ENCODE data around the gene BCKDK.

Gene BCKDK

DNA sequence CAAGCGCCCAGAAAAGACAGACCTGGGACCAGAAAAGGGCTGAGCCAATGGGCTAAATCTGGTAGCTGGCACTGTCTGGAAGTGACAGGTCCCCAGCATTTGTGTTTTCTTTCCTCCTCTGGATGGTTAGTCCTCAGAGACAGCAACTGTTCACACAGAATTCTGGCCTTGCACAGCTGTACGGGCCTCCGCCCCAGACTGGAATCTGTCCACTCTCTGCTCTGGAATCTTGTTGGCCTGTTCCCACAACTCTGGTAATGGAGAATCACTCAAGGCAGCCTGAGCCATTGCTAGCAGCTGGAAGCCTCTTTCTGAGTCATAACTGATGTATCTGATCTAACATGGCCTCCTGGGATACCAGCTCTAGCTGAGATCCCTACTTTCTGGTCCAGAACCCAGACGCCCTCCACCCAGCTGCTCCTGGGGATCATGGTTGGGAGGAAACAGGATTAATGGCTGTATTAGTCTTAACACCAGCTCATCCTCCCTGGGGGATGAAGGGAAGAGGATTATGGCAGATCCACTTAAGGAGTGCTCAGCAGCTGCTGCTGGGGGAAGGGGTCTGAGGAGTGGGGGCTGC, 43.2 kb upstream of the BCKDK start:
- peak; percentile 95 for DNase-seq
- no peak overlapping the region for H3K4me3 ChIP-seq (ENCODE audit: low read depth, low read length)
- H3K27me3 ChIP-seq (replicated peaks) = no peaks in the 10 kb centered on the region
- H3K36me3 ChIP-seq (replicated peaks) = peaks cover 27% of the 10 kb centered on the region
- TF ChIP-seq, protein P1, sequence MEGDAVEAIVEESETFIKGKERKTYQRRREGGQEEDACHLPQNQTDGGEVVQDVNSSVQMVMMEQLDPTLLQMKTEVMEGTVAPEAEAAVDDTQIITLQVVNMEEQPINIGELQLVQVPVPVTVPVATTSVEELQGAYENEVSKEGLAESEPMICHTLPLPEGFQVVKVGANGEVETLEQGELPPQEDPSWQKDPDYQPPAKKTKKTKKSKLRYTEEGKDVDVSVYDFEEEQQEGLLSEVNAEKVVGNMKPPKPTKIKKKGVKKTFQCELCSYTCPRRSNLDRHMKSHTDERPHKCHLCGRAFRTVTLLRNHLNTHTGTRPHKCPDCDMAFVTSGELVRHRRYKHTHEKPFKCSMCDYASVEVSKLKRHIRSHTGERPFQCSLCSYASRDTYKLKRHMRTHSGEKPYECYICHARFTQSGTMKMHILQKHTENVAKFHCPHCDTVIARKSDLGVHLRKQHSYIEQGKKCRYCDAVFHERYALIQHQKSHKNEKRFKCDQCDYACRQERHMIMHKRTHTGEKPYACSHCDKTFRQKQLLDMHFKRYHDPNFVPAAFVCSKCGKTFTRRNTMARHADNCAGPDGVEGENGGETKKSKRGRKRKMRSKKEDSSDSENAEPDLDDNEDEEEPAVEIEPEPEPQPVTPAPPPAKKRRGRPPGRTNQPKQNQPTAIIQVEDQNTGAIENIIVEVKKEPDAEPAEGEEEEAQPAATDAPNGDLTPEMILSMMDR (IDR thresholded peaks at IDR 0.05; ENCODE audit: low read depth, low read length, missing control alignments) = no peak
- H3K27ac ChIP-seq = peak overlapping the region; percentile 90
- in situ Hi-C loops (cut with HindIII; ENCODE audit: low pct_ligation_motif_present, low sequenced_read_pairs) = no loop called here

DNA sequence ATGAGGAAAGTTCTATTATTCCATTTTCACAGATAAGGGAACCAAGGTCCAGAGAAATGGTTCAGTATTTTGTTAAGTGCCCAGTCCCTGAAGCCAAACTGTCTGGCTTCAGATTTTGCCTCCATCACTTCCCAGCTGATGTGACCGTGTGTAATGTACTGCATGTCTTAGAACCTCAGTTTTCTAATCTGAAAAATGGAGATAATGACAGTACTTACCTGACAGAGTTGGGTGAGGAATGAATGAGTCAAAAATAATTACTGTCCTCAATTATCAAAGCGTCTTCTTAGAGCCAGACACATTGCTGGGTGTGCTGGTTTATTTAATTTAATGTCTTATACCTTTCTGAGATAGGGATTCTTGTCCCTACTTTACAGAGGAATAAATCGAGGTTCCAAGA, 40.8 kb upstream of the BCKDK start:
- no peak overlapping the region for H3K27ac ChIP-seq
- H3K27me3 ChIP-seq (replicated peaks) = no peaks in the 10 kb centered on the region
- no peak for DNase-seq
- H3K4me3 ChIP-seq (ENCODE audit: low read depth, low read length) = no peak overlapping the region
- TF ChIP-seq, protein P1 (IDR thresholded peaks at IDR 0.05; ENCODE audit: low read depth, low read length, missing control alignments) = no peak
- in situ Hi-C loops (cut with HindIII; ENCODE audit: low pct_ligation_motif_present, low sequenced_read_pairs) = no loop called here
- H3K36me3 ChIP-seq (replicated peaks) = peaks cover 9% of the 10 kb centered on the region

DNA sequence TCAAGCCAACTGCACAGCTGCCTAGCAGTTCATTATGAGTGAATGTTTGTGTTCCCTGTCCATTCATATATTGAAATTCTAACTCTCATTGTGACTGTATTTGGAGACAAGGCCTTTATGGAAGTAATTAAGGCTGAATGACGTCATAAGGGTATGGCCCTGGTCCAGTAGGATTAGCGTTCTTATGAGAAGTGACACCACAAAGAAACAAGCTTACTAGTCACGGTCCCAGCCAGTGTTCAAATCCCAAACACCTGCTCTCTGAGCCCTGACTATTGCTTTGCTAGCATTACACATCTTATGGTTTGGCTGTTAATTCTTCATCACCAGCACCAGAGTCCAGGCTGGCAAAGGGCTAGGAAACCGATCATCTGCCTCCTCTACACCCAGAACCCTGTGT, 36.3 kb upstream of the BCKDK start:
- H3K27me3 ChIP-seq (replicated peaks) = no peaks in the 10 kb centered on the region
- TF ChIP-seq, protein P1 (IDR thresholded peaks at IDR 0.05; ENCODE audit: low read depth, low read length, missing control alignments) = no peak
- peak overlapping the region; percentile 98 for H3K4me3 ChIP-seq (ENCODE audit: low read depth, low read length)
- in situ Hi-C loops (cut with HindIII; ENCODE audit: low pct_ligation_motif_present, low sequenced_read_pairs) = no loop called here
- peak; percentile 18 for DNase-seq
- peak overlapping the region; percentile 93 for H3K27ac ChIP-seq
- H3K36me3 ChIP-seq (replicated peaks) = no peaks in the 10 kb centered on the region

- peak; percentile 52 for DNase-seq
- Histone ChIP-seq H3K4me3 (ENCODE audit: low read depth, low read length) (peak overlapping the region; percentile 98), H3K36me3 (replicated peaks) (peaks cover 3% of the 10 kb centered on the region), H3K27me3 (replicated peaks) (no peaks in the 10 kb centered on the region), H3K27ac (peak overlapping the region; percentile 93)
- in situ Hi-C loops (cut with HindIII; ENCODE audit: low pct_ligation_motif_present, low sequenced_read_pairs) = no loop called here
- TF ChIP-seq, protein P1 (IDR thresholded peaks at IDR 0.05; ENCODE audit: low read depth, low read length, missing control alignments) = peak; percentile 14
Measured at GRCh38 chr16:31072540-31073141, 35.5 kb upstream of the BCKDK start.

DNA sequence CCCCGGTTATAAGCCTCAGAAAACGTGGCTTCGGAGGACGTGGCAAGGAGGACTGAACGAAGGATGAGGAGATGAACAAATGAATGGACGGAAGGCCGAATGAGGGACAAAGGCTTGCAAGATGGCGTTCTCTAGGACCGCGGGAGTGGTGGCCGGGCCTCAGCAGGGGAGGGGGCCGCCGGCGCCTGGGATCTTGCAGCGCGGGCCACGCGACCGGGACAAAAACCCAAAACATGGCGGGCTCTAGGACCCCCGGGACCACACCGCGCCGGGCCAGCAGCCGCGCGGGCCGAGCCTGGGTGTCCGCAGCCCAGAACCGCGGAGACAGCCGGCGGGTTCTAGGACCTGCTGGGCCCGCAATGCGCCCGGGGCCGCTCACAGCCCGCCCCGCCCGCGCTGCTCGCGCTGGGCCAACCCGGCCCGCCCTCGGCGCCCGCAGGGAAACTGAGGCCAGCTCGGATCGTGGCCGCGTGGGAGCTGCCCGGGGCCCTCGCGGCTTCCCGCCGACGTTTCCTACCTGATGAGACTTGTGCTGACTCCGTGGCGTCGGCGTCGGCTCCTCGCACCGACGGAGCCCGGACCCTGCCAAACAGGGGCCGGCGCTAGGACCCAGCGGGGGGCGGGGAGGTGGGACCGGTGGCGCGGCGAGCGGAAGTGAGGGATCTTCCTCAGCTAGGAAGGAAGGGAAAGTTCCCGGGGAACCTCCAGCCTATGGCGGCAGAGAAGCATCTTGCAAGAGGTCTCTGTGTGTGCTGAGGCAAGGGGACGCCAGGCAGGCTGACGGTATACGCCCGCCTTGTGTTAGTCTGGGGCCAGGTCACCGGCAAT, 34.8 kb upstream of the BCKDK start:
- H3K36me3 ChIP-seq (replicated peaks) = peaks cover 8% of the 10 kb centered on the region
- in situ Hi-C loops (cut with HindIII; ENCODE audit: low pct_ligation_motif_present, low sequenced_read_pairs) = no loop called here
- peak overlapping the region; percentile 93 for H3K27ac ChIP-seq
- H3K4me3 ChIP-seq (ENCODE audit: low read depth, low read length) = peak overlapping the region; percentile 98
- TF ChIP-seq, protein P1 (IDR thresholded peaks at IDR 0.05; ENCODE audit: low read depth, low read length, missing control alignments) = no peak
- H3K27me3 ChIP-seq (replicated peaks) = no peaks in the 10 kb centered on the region
- peak; percentile 89 for DNase-seq
